ENCODE data around the gene KIAA1614.

GRCh38 chr1:180928331-180929230, 15.9 kb downstream of the KIAA1614 start:
- TF ChIP-seq, protein P1, sequence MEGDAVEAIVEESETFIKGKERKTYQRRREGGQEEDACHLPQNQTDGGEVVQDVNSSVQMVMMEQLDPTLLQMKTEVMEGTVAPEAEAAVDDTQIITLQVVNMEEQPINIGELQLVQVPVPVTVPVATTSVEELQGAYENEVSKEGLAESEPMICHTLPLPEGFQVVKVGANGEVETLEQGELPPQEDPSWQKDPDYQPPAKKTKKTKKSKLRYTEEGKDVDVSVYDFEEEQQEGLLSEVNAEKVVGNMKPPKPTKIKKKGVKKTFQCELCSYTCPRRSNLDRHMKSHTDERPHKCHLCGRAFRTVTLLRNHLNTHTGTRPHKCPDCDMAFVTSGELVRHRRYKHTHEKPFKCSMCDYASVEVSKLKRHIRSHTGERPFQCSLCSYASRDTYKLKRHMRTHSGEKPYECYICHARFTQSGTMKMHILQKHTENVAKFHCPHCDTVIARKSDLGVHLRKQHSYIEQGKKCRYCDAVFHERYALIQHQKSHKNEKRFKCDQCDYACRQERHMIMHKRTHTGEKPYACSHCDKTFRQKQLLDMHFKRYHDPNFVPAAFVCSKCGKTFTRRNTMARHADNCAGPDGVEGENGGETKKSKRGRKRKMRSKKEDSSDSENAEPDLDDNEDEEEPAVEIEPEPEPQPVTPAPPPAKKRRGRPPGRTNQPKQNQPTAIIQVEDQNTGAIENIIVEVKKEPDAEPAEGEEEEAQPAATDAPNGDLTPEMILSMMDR (IDR thresholded peaks at IDR 0.05; ENCODE audit: low read depth, low read length), result no peak
- no peak for TF ChIP-seq POLR2A (IDR thresholded peaks at IDR 0.05; ENCODE audit: extremely low read depth, insufficient read length)
- TF ChIP-seq, protein P2, sequence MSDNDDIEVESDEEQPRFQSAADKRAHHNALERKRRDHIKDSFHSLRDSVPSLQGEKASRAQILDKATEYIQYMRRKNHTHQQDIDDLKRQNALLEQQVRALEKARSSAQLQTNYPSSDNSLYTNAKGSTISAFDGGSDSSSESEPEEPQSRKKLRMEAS (IDR thresholded peaks at IDR 0.05; ENCODE audit: low read depth, low read length), result no peak

Data from NB4 (cell line).